Omental fat pad (tissue), 4 donors: ENCODE data around the gene MYORG. TPM values are rescaled to one million over a fixed set of nuclear protein-coding genes. Genes with fewer than 3 reads are reported as not detected.

Source experiments
- ATAC-seq: fragments of 150-250 bp; one replicate; pipeline ENCODE4 v1.9.1; 2016; ENCODE audit warnings: mild to moderate bottlenecking, moderate library complexity; ENCODE audit not compliant: low FRiP score
- DNase-seq: peaks from one replicate; pipeline ENCODE4 v3.0.0-alpha.2; 2019; ENCODE audit warnings: low spot score
- CTCF ChIP-seq, 3 donors: fragments of 450-650 bp; IDR thresholded peaks; one replicate each; pipeline ENCODE4 v1.5.1; 2016 to 2017; ENCODE audit warnings: antibody characterized with exemption in 3 of 3, mild to moderate bottlenecking in 3 of 3, moderate library complexity in 2 of 3
- total RNA-seq, 4 donors: library from RNA; depleted of rRNA; stranded (reverse); fragments of >200 nt; gene quantifications; one replicate each; pipeline ENCODE4 v1.1.0, GENCODE V29; 2016

Gene MYORG
- total RNA-seq, 4 donors from 2014 or later = 7.6 to 18.8 (median 10.7) TPM

- ATAC-seq (no peak), DNase-seq (no peak)
- no peak for TF ChIP-seq CTCF (IDR thresholded peaks at IDR 0.05)
Observed at GRCh38 chr9:34333836-34334235, 42.9 kb downstream of the MYORG start.

DNA sequence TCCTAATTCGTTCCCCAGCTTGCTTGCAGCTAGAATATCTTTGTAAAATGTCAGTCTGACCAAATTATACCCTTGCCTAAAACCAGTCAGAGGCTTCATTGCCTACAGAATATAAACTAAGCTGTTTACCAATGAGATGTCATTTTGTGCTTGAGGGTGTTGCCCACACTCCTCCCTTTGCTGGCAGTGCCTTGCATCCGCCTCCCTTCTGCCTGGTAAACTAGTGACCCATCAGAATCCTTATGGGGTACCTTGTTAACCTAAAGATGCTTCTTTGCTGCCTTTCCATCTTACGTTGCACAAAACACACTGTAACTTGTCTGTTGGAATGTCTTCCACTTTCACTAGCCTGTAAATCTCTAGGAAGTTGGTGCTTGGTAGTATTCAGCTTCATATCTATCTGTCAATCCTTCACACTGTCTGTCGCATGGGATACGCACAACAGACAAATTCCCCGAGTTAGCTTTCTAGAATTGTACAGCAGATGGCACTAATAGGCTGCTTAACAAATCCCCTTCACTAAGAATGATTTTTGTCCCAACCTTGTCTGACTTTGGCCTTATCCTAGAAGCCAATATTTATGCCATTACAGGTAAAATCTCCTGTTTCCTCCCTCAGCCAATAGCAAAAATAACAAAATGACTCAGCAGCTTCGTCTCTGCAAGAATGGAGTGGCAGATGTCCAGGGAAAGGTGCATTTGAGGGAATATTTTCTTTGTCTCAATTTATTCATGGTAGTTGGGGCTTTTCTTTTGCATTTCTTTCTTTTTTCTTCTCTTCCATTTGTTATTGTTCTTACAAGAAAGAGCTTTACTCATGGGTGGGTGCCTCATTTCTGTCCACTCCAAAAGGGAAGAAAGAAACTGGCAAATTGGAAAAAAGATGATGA is 44.4 kb downstream of the MYORG start:
- DNase-seq = no peak

DNA sequence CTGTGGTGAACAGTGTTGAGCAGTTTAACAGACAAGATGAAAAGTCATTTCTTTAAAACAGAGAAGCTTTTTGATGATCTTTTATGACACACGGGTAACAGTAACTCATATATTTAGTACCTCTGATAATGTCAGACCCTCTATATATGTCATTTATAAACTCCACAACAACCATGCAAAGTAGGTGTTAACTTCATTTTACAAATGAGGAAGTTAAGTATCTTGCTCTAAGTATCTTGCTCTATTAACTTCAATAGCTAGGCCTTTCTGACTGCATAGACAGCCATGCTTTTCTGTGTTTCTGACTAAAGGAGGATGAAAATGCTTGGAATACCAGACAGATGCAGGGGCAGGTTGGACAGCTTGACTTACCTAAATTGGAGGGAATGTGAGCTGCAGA is 45.5 kb downstream of the MYORG start:
- no peak for TF ChIP-seq CTCF (IDR thresholded peaks at IDR 0.05)
- DNase-seq = no peak
- no peak for ATAC-seq

More for the DNA sequence above, 44.4 kb downstream of the MYORG start:
- TF ChIP-seq CTCF (IDR thresholded peaks at IDR 0.05) = no peak
- ATAC-seq = no peak

DNA sequence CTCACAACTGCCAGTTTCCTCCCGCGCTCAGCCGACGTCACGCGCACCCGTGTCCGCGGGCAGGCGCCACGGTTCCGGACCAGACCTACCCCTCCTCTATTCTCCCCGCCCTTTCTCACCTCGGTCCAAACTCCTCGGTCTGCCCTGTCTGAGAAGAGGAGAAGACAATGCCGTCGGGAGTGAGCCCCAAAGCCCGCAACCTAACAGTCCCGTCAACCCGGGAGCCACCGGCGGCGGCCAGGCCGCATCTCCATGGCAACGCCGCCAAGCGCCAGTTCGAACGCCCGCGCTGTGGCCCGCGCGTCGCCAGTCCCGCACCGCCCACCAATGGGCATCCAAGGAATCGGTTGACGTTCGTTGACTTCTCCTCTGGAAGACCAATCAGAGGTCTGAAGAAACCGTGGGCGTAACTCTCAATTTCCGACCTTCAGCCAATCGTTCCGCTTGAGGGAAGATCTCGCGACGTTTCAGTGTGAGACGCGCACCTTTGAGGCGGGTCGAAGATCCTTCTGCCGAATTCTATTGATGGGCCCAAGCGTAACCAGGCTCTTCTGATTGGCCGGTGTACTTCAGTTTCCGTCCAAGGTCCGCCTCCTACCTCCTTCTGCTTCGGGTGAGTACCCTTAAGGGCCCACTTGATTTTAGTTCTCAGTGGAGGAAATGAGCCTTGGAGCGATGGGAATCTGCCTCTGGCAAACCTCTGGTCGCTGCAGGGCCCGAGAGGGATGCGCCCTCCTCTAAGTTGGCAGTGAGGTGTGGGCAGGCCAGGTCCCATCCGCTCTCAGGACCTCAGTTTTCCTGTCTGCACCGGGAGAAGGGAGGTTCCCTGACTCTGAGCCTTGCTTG is 47.5 kb downstream of the MYORG start, which contains the start of the genes KIF24 and NUDT2:
TSS of gene KIF24 (minus strand) at position 282 of the 846 bp plus-strand sequence. CDS start 17,922 bp downstream, outside the sequence.
TSS of gene NUDT2 (plus strand) at position 583 of the 846 bp plus-strand sequence. CDS start 9,471 bp downstream, outside the sequence.
- no peak for TF ChIP-seq CTCF (IDR thresholded peaks at IDR 0.05)
- peak; percentile 97 for ATAC-seq
- DNase-seq = peak; percentile 95

- no peak for DNase-seq
- ATAC-seq = no peak
- TF ChIP-seq CTCF (IDR thresholded peaks at IDR 0.05) = no peak
Observed at GRCh38 chr9:34328500-34328986, 48.2 kb downstream of the MYORG start.

DNA sequence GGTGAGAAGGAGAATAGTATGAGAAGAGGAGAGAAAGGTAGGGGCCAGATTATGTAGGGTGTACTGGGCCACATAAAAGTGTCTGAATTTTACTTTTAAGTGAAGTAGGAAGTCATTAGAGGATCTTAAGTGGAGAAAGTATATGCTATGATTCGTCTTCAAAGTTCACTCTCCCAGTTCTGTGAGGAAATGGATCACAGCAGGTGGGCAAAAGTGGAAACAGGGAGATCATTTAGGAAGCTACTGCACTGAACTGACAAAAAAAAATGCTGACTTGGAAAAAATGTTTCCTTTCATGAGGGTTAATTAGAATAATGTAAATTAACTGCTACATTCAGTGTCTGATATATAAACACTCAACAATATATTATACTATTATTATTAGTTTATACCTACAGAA is 50.0 kb downstream of the MYORG start:
- TF ChIP-seq CTCF (IDR thresholded peaks at IDR 0.05) = no peak
- DNase-seq (no peak), ATAC-seq (no peak)
